Effector memory CD8-positive, alpha-beta T cell (primary cell): ENCODE measurements around the gene PIP5K1A.
"Not testable (repeated sequence)": the region's sequence is repeated elsewhere in the genome, so short reads cannot be mapped to it uniquely, and the experiment has no call there.

Experiments used
- ATAC-seq: fragments of 150-1000 bp; cut with Tn5 transposase; replicated peaks from 2 replicates; pipeline ENCODE4 v1.10.0; 2021; ENCODE audit warnings: mild to moderate bottlenecking, moderate library complexity
- DNase-seq, 3 experiments: peaks; one replicate each; pipeline ENCODE4 v3.0.0; 2021
- H3K27ac Mint-ChIP-seq, 2 donors: one replicate each; pipeline ENCODE4 v1.8.0; 2022; ENCODE audit warnings: mild to moderate bottlenecking in 2 of 2, mixed read lengths in 2 of 2, moderate library complexity in 2 of 2
- H3K27me3 Mint-ChIP-seq, 2 donors: one replicate each; pipeline ENCODE4 v1.8.0; 2022; ENCODE audit warnings: mixed read lengths in 2 of 2
- H3K36me3 Mint-ChIP-seq: one replicate; pipeline ENCODE4 v1.8.0; 2022; ENCODE audit warnings: mild to moderate bottlenecking, moderate library complexity, mixed read lengths; ENCODE audit not compliant: insufficient read depth
- H3K4me1 Mint-ChIP-seq, 2 donors: one replicate each; pipeline ENCODE4 v1.8.0; 2022; ENCODE audit warnings: low read depth in 2 of 2, mixed read lengths in 2 of 2
- H3K4me3 Mint-ChIP-seq, 2 donors: one replicate each; pipeline ENCODE4 v1.8.0; 2022; ENCODE audit warnings: mild to moderate bottlenecking in 2 of 2, mixed read lengths in 2 of 2, moderate library complexity in 2 of 2
- H3K9me3 Mint-ChIP-seq, 2 donors: one replicate each; pipeline ENCODE4 v1.8.0; 2022; ENCODE audit warnings: mixed read lengths in 2 of 2

The PIP5K1A gene

DNA sequence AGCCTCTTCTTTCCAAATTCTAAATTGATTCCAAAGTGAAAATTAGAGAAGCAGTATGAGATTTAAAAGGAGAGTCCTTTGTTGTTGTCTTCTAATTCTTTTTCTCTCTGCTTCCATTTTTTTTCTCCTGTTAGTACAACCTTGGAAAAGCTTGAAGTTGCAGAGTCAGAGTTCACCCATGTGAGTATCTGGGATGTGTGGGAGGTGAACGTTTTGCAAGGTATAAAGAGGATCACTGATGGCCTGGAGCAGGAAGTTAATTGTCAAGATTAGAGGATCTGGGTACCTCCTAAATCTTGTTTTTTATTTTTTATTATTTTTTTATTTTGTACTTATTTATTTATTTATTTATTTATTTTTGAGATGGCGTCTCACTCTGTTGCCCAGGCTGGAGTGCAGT is 48.4 kb downstream of the PIP5K1A start:
- DNase-seq: no peak
- no peaks in the 10 kb centered on the region for H3K27me3 Mint-ChIP-seq
- peaks cover 62% of the 10 kb centered on the region for H3K36me3 Mint-ChIP-seq
- no peak overlapping the region for H3K4me3 Mint-ChIP-seq
- ATAC-seq: no peak
- no peaks in the 10 kb centered on the region for H3K4me1 Mint-ChIP-seq
- no peaks in the 10 kb centered on the region for H3K9me3 Mint-ChIP-seq
- peak overlapping the region in 1 of 2 donors; percentile 16 for H3K27ac Mint-ChIP-seq

DNA sequence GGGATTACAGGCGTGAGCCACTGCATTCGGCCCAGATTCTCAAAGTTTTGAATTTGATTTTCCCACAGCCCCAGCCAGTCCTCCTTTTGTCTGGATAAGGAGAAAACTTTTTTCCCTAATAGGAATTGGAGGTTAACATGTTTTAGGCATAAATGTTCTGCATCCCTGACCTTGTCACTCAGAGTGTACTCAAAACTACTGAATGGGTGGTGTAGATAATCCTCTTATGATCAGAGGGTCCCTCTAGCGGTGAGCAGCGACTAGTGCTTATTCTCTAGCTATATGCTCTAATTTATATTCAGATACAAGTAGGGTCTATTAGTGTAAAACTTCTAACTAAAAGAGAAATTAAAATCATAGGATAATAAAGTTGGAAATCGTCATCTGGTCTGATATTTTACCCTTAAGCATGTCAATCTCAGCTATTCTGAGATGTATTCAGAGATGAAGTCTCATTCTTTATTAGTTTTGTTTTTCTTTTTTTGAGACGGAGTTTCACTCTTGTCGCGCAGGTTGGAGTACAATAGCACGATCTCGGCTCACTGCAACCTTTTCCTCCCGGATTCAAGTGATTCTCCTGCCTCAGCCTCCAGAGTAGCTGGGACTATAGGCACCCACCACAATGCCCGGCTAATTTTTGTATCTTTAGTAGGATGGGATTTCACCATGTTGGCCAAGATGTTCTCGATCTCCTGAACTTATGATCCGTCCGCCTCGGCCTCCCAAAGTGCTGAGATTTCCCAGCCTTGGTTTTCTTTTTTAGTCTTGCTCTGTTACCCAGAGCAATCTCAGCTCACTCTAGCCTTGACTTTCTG is 53.5 kb downstream of the PIP5K1A start:
- DNase-seq: peak; percentile 52 to 63 (median 59)
- H3K36me3 Mint-ChIP-seq: peaks cover 33% of the 10 kb centered on the region

DNA sequence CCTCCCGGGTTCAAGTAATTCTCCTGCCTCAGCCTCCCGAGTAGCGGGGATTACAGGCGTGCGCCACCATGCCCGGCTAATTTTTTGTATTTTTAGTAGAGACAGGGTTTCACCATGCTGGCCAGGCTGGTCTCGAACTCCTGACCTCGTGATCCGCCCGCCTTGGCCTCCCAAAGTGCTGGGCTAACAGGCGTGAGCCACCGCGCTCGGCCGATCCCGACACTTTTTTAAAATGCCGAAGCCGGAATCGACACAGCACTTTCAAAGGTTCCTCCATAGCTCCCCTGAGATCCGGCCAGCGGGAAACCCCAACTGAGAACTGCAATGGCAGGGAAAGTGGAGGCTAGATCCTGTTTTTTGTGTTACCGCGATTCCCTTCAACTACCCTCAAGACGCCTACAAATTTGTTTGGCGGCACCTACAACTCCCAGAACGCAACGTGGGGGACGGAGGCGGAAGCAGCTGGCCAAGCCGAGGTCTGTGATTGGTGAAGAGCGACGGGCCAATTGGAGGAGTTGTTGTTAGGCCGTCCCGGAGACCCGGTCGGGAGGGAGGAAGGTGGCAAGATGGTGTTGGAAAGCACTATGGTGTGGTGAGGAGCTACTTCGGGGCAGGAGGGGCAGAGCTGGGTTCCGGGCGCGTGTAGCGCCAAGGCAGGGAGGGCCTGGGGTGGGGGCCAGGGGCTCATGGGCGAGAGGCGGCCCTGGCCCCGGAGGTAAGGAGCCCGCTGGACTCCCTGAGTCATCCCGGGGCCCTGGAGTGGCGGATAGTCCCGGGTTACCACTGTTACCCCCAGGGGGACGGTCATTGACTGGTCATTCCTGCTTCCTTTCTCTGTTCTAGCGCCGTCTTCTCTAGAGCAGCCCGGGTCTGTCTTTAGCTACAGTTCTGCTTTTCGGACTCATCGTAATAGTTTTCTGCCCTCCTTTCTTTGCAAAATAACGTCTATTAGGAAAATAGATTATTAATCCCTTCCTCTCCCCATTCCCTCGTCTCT is 56.2 kb downstream of the PIP5K1A start, which contains the start of gene PSMD4:
TSS of gene PSMD4 (plus strand) at position 518 of the 997 bp plus-strand sequence. CDS start at position 567, 49 bp downstream.
- Mint-ChIP-seq H3K36me3 (peaks cover 11% of the 10 kb centered on the region), H3K9me3 (no peaks in the 10 kb centered on the region), H3K4me3 (peak within 1 kb of the TSS; percentile 84 to 89), H3K27ac (peak within 1 kb of the TSS; percentile 91 to 93), H3K4me1 (peaks cover 24 to 27% of the 10 kb centered on the region in 2 donors), H3K27me3 (no peaks in the 10 kb centered on the region)
- ATAC-seq: peak; percentile 96
- peak; percentile 89 to 90 (median 90) for DNase-seq

More for the DNA sequence above, 53.5 kb downstream of the PIP5K1A start:
- Mint-ChIP-seq H3K9me3 (no peaks in the 10 kb centered on the region), H3K4me1 (peaks cover 15 to 18% of the 10 kb centered on the region in 2 donors), H3K4me3 (no peak overlapping the region), H3K27me3 (no peaks in the 10 kb centered on the region), H3K27ac (no peak overlapping the region)
- peak; percentile 42 for ATAC-seq

DNA sequence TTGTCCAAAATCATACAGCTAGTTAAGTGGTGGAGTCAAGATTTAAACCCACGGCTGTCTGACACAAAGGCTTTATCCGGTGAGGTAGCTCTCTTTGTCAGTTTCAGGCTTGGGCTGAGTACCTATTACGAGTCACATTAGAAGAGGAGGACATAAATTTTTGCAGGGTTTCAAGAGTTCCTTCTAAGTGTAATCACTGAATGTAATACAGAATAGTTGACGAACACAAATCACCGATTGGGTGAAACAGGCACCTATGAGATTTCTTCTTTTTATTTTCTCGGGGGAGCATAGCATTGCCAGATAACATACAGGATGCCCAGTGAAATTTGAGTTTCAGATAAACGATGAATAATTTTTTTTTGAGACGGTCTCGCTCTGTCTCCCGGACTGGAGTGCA is 57.0 kb downstream of the PIP5K1A start:
- DNase-seq (no peak), ATAC-seq (no peak)

DNA sequence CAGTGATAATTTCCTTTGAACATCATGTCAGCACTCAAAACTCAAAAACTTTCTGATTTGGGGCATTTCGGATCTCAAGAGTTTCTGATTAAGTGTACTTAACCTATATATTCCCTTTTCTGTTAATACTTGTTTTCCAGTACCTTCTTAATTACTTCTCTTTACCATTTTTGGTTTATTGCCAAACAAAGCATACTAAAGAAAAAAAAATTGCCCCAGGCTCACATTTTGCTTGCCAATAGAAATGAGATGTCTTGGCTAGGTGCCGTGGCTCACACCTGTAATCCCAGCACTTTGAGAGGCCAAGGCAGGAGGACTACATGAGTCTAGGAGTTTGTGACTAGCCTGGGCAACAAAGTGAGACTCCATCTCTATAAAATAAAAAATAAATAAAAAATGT is 61.0 kb downstream of the PIP5K1A start:
- Mint-ChIP-seq H3K4me1 (peaks cover 24 to 25% of the 10 kb centered on the region in 2 donors), H3K36me3 (peaks cover 22% of the 10 kb centered on the region), H3K27me3 (no peaks in the 10 kb centered on the region), H3K9me3 (no peaks in the 10 kb centered on the region), H3K27ac (peak overlapping the region in 1 of 2 donors; percentile 20), H3K4me3 (no peak overlapping the region)
- DNase-seq (no peak), ATAC-seq (no peak)

More for the DNA sequence above, 57.0 kb downstream of the PIP5K1A start:
- no peaks in the 10 kb centered on the region for H3K27me3 Mint-ChIP-seq
- H3K27ac Mint-ChIP-seq: peak overlapping the region; percentile 91 to 93
- no peaks in the 10 kb centered on the region for H3K9me3 Mint-ChIP-seq
- H3K36me3 Mint-ChIP-seq: peaks cover 11% of the 10 kb centered on the region
- peaks cover 24 to 27% of the 10 kb centered on the region in 2 donors for H3K4me1 Mint-ChIP-seq
- H3K4me3 Mint-ChIP-seq: peak overlapping the region; percentile 84 to 89

DNA sequence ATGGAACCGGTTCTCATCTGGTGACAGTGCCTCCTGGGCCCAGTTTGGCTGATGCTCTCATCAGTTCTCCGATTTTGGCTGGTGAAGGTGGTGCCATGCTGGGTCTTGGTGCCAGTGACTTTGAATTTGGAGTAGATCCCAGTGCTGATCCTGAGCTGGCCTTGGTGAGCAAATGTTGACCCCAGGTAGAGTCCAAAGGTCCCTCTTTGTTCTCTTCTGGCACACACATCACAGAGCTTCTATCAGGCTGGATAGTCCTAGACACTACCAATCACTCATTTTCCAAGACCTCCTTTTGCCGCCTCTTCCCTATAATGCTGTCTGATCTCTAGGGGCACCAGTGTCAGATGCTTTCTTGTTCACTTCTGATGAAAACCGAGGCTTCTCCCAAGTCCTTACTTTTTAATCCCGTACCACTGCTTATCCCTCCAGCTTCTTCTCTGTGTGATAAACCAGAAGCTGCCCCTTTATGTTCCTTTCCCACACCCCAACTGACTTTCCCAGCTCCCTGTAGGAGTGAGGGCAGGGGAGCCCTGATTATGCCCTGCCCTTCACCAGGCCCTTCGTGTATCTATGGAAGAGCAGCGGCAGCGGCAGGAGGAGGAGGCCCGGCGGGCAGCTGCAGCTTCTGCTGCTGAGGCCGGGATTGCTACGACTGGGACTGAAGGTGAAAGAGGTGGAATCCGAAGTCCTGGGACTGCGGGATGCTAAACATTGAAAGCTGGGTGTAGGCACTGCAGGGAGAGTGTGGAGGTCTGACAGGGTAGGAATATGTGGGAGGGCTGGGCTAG is 67.3 kb downstream of the PIP5K1A start:
- no peaks in the 10 kb centered on the region for H3K4me1 Mint-ChIP-seq
- ATAC-seq (no peak), DNase-seq (no peak)
- no peaks in the 10 kb centered on the region for H3K27me3 Mint-ChIP-seq
- H3K27ac Mint-ChIP-seq: no peak overlapping the region
- peaks cover 61% of the 10 kb centered on the region for H3K36me3 Mint-ChIP-seq
- no peaks in the 10 kb centered on the region for H3K9me3 Mint-ChIP-seq
- no peak overlapping the region for H3K4me3 Mint-ChIP-seq

DNA sequence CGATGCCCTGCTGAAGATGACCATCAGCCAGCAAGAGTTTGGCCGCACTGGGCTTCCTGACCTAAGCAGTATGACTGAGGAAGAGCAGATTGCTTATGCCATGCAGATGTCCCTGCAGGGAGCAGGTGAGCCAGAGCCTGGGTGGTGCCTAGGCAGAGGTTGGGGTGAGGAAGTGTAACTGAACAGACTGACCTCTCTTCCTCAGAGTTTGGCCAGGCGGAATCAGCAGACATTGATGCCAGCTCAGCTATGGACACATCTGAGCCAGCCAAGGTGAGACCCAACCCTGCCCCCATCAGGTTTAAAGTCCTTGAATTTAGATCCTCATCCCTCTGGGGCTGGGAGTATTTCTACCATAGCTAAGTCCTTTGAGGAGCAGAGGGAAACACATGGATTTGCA is 68.0 kb downstream of the PIP5K1A start:
- H3K27me3 Mint-ChIP-seq: no peaks in the 10 kb centered on the region
- no peak for DNase-seq
- no peaks in the 10 kb centered on the region for H3K4me1 Mint-ChIP-seq
- H3K4me3 Mint-ChIP-seq: no peak overlapping the region
- peaks cover 66% of the 10 kb centered on the region for H3K36me3 Mint-ChIP-seq
- no peaks in the 10 kb centered on the region for H3K9me3 Mint-ChIP-seq
- ATAC-seq: no peak
- H3K27ac Mint-ChIP-seq: no peak overlapping the region

DNA sequence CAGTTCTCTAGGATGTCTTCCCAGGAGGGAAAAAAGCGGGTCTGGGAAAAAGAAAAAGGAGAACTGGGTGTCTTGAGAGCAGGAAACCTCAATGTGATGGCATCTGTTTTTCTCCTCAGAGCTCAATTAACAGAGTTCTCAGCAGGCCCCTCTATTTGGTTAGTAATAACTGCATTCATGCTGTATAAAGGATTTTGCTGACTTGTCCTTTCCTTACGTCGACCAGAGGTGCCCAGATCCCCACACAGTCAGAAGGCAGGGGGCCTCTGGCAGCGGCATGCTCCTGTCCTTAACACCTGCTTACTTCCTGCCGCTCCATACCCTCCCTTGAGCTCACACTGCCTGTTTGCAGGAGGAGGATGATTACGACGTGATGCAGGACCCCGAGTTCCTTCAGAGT is 68.5 kb downstream of the PIP5K1A start:
- no peak for DNase-seq
- no peaks in the 10 kb centered on the region for H3K9me3 Mint-ChIP-seq
- no peak for ATAC-seq
- peaks cover 68% of the 10 kb centered on the region for H3K36me3 Mint-ChIP-seq
- H3K4me3 Mint-ChIP-seq: no peak overlapping the region
- no peak overlapping the region for H3K27ac Mint-ChIP-seq
- H3K4me1 Mint-ChIP-seq: no peaks in the 10 kb centered on the region
- no peaks in the 10 kb centered on the region for H3K27me3 Mint-ChIP-seq

DNA sequence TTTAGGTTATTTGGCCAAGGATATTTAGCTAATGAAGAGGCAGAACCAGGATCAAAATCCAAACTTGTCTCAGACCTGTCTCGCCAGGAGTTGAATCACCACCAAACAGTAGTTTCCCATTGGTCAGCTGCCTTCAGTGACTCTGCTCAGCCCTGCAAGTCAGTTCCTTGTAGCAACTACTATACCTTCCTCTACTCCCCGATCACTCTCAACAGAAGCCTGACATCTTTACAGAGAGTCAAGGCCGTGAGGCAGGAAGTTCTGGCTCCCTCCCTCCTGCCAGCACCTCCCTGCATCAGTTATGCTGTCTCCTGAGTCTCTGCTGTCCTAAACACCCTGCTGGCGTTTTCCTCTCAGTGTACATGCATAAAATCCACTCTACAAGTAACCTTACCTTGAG is 69.4 kb downstream of the PIP5K1A start:
- H3K27ac Mint-ChIP-seq: no peak overlapping the region
- peaks cover 69% of the 10 kb centered on the region for H3K36me3 Mint-ChIP-seq
- no peak for ATAC-seq
- H3K27me3 Mint-ChIP-seq: no peaks in the 10 kb centered on the region
- no peak overlapping the region for H3K4me3 Mint-ChIP-seq
- no peak for DNase-seq
- H3K4me1 Mint-ChIP-seq: no peaks in the 10 kb centered on the region
- H3K9me3 Mint-ChIP-seq: no peaks in the 10 kb centered on the region

DNA sequence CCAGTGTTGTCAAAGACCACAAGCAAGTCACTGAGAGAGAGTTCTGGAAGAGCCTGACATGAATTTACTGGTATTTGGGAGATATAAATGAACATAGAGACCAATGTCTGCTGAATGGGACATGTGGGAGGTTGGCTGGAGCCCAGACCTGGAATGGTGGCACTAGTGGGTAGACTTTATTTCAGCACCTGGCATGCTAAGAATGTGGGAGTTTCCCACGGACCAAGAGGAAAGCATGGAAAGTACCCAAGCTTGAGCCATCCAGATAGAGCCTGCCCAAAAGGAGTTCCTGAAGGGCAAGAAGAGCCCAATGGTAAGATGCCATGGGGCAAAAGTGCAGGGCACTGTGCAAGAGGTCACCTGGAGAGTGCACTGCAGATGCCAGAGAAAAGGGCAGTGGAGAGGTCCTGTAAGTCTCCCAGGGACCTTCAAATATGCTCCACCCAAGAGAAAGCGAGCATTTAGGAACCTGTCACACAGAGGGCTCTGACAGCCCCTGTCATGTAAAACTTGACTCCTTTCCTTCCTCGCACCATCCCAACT is 75.6 kb downstream of the PIP5K1A start:
- DNase-seq (no peak), ATAC-seq (no peak)
- Mint-ChIP-seq H3K27ac (no peak overlapping the region), H3K4me3 (no peak overlapping the region), H3K9me3 (no peaks in the 10 kb centered on the region), H3K4me1 (no peaks in the 10 kb centered on the region), H3K36me3 (peaks cover 33% of the 10 kb centered on the region), H3K27me3 (no peaks in the 10 kb centered on the region)

DNA sequence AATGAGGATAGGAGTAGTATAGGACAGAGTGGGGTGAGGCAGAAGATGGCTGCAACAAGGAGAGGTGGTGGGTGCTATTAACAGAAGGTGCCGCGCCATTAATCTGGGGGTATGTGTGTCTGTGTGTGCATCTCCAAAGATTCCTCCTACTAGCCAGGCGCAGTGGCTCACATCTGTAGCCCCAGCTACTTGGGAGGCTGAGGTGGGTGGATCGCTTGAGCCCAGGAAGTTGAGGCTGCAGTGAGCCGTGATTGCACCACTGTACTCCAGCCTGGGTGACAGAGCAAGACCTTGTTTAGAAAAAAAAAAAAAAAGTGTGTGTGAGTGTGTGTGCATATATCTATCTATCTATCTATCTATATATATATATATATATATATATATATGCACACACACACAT is 77.0 kb downstream of the PIP5K1A start:
- DNase-seq, ATAC-seq, H3K27me3 Mint-ChIP-seq, H3K27ac Mint-ChIP-seq, H3K9me3 Mint-ChIP-seq, H3K4me1 Mint-ChIP-seq, H3K4me3 Mint-ChIP-seq: not testable (repeated sequence)
- peaks cover 21% of the 10 kb centered on the region for H3K36me3 Mint-ChIP-seq

DNA sequence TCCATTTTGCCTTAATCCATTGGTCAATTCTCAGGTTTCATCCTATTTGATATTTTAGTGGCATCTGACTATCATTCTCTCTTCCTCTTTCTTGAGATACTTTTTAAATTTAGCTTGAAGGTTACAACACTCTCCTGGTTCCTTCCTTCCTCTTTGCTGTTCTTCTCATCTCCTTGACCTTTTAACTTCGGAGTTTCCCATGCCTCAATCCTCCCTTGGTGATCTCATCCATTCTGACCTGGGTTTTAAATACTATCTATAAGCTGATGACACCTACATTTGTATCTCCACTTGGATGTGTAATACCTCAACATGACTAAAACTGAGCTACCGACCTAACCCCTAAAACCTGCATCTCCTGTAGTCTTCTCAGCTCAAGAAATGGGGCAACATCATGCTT is 78.9 kb downstream of the PIP5K1A start:
- no peak overlapping the region for H3K27ac Mint-ChIP-seq
- ATAC-seq (no peak), DNase-seq (no peak)
- no peak overlapping the region for H3K4me3 Mint-ChIP-seq
- peaks cover 7 to 8% of the 10 kb centered on the region in 2 donors for H3K4me1 Mint-ChIP-seq
- H3K9me3 Mint-ChIP-seq: no peaks in the 10 kb centered on the region
- peaks cover 23% of the 10 kb centered on the region for H3K36me3 Mint-ChIP-seq
- no peaks in the 10 kb centered on the region for H3K27me3 Mint-ChIP-seq
